Thymus (tissue), 11 donors: ENCODE measurements around the gene GOLGA6L6. TPM values are rescaled to one million over a fixed set of nuclear protein-coding genes. Genes with fewer than 3 reads are reported as not detected.
"Not testable (repeated sequence)": the region's sequence is repeated elsewhere in the genome, so short reads cannot be mapped to it uniquely, and the experiment has no call there.

Source experiments
- DNase-seq, 9 donors: peaks; one replicate each; pipeline ENCODE4 v3.0.0-alpha.2; 2013; ENCODE audit warnings: low spot score in 9 of 9, low read depth in 6 of 9, missing footprints in 1 of 9
- H3K27ac ChIP-seq, 2 donors: one replicate each; pipeline ENCODE4 v1.5.1; 2013; ENCODE audit warnings: control low read depth in 1 of 2, low read depth in 1 of 2, low read length in 1 of 2, mild to moderate bottlenecking in 1 of 2, moderate library complexity in 1 of 2
- H3K27me3 ChIP-seq, 2 donors: one replicate each; pipeline ENCODE4 v1.5.1; 2013; ENCODE audit warnings: low read length in 1 of 2; ENCODE audit not compliant: control insufficient read depth in 2 of 2, insufficient read depth in 1 of 2
- H3K36me3 ChIP-seq, 2 donors: one replicate each; pipeline ENCODE4 v1.5.1; 2013; ENCODE audit warnings: low read length in 1 of 2, mild to moderate bottlenecking in 1 of 2, moderate library complexity in 1 of 2; ENCODE audit not compliant: control insufficient read depth in 2 of 2, insufficient read depth in 2 of 2
- H3K4me1 ChIP-seq, 2 donors: one replicate each; pipeline ENCODE4 v1.5.1; 2013; ENCODE audit warnings: low read length in 2 of 2; ENCODE audit not compliant: control insufficient read depth in 2 of 2, insufficient read depth in 2 of 2
- H3K4me3 ChIP-seq, 2 donors: one replicate each; pipeline ENCODE4 v1.5.1; 2013; ENCODE audit warnings: low read length in 2 of 2, control low read depth in 1 of 2, mild to moderate bottlenecking in 1 of 2
- H3K9me3 ChIP-seq, 2 donors: one replicate each; pipeline ENCODE4 v1.5.1; 2013; ENCODE audit warnings: low read length in 1 of 2, mild to moderate bottlenecking in 1 of 2; ENCODE audit not compliant: control insufficient read depth in 2 of 2, insufficient read depth in 1 of 2
- WGBS: extraction: QIAGEN DNeasy Blood & Tissue Kit; methylation state at CpG from one replicate; pipeline ENCODE4 v1.1.7; 2013; 5-methylcytosine and 5-hydroxymethylcytosine counted together
- polyA plus RNA-seq: library from polyadenylated mRNA; stranded (reverse); fragments of 200-250 nt; gene quantifications from one replicate; pipeline ENCODE4 v1.2.3, GENCODE V29; 2013
- total RNA-seq: library from RNA; stranded (reverse); fragments of 120-200 nt; gene quantifications from one replicate; pipeline ENCODE4 v1.2.4, GENCODE V29; 2013
- donor health status: healthy.

The GOLGA6L6 gene
- total and polyA plus RNA-seq, 2 donors, result 0.07 TPM; not detected in 1

GRCh38 chr15:20505926-20506658, 35.5 kb downstream of the GOLGA6L6 start:
- 51% methylated on average over 40 of the region's 87 CpGs for WGBS
- not testable (repeated sequence) for H3K4me1 ChIP-seq, H3K36me3 ChIP-seq, H3K9me3 ChIP-seq, DNase-seq, H3K27ac ChIP-seq, H3K27me3 ChIP-seq, H3K4me3 ChIP-seq

GRCh38 chr15:20502839-20503238, 38.8 kb downstream of the GOLGA6L6 start:
- not testable (repeated sequence) for H3K9me3 ChIP-seq, H3K4me1 ChIP-seq, DNase-seq, H3K36me3 ChIP-seq, H3K4me3 ChIP-seq, H3K27me3 ChIP-seq, H3K27ac ChIP-seq
- WGBS, result no CpG with 5 or more reads among the region's 3 CpGs

GRCh38 chr15:20501512-20502222, 39.9 kb downstream of the GOLGA6L6 start:
- H3K27ac ChIP-seq, H3K4me3 ChIP-seq, H3K36me3 ChIP-seq, H3K27me3 ChIP-seq, H3K4me1 ChIP-seq, H3K9me3 ChIP-seq, DNase-seq: not testable (repeated sequence)
- WGBS, result no CpG with 5 or more reads among the region's 5 CpGs

- not testable (repeated sequence) for H3K9me3 ChIP-seq, H3K4me1 ChIP-seq, H3K27me3 ChIP-seq, H3K27ac ChIP-seq, H3K4me3 ChIP-seq, H3K36me3 ChIP-seq, DNase-seq
- 85% methylated on average over 5 of the region's 9 CpGs for WGBS
Observed at GRCh38 chr15:20497781-20498180, 43.8 kb downstream of the GOLGA6L6 start.

GRCh38 chr15:20493035-20493434, 48.6 kb downstream of the GOLGA6L6 start:
- WGBS, result 92% methylated on average over 3 of the region's 5 CpGs
- not testable (repeated sequence) for H3K4me3 ChIP-seq, H3K27ac ChIP-seq, H3K4me1 ChIP-seq, H3K27me3 ChIP-seq, H3K9me3 ChIP-seq, DNase-seq, H3K36me3 ChIP-seq

- not testable (repeated sequence) for H3K4me3 ChIP-seq, H3K27me3 ChIP-seq, H3K36me3 ChIP-seq, H3K9me3 ChIP-seq, DNase-seq, H3K27ac ChIP-seq, H3K4me1 ChIP-seq
- 89% methylated on average over 2 of the region's 4 CpGs for WGBS
Observed at GRCh38 chr15:20492598-20492997, 49.0 kb downstream of the GOLGA6L6 start.

GRCh38 chr15:20489320-20489719, 52.3 kb downstream of the GOLGA6L6 start:
- not testable (repeated sequence) for H3K4me1 ChIP-seq, H3K27ac ChIP-seq, DNase-seq, H3K4me3 ChIP-seq, H3K36me3 ChIP-seq, H3K27me3 ChIP-seq, H3K9me3 ChIP-seq
- 88% methylated on average over 3 of the region's 4 CpGs for WGBS
